22Rv1 (cell line): Measurements from ENCODE around the gene BAX.

ENCODE experiments used
- CTCF ChIP-seq: fragments of 450-650 bp; IDR thresholded peaks from 2 replicates; pipeline ENCODE4 v1.5.1; 2017; ENCODE audit warnings: mild to moderate bottlenecking
- ZFX ChIP-seq: fragments of 450-650 bp; IDR thresholded peaks from 2 replicates; pipeline ENCODE4 v1.6.1; 2017; ENCODE audit warnings: antibody characterized with exemption, borderline replicate concordance

- TF ChIP-seq CTCF (no peak), ZFX (no peak)
Measured at GRCh38 chr19:48991011-48991609, 36.4 kb downstream of the BAX start.
